Measurements from ENCODE around the gene PATJ.

DNA sequence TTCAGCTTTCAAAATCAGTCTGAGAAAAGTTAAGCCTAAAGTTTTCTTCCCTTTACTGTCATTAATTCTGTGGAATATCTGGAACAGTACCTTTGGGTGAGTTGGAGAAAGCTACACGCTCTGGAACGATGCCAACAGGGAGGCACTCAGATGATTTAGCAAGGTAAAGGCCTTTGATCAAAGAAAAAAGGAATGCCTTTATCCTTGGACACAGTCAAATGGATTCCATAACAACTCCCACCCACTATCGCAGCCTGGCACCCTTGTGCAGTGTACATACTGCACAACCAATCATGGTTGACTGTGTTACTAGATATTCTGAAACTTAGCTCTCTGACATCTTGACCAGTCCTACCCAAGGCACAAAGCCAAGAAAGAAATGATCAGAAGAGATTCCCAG is 218.7 kb downstream of the PATJ start:
- no peak for TF ChIP-seq EZH2 (IDR thresholded peaks at IDR 0.05; ENCODE audit: borderline replicate concordance)
- TF ChIP-seq, protein P1, sequence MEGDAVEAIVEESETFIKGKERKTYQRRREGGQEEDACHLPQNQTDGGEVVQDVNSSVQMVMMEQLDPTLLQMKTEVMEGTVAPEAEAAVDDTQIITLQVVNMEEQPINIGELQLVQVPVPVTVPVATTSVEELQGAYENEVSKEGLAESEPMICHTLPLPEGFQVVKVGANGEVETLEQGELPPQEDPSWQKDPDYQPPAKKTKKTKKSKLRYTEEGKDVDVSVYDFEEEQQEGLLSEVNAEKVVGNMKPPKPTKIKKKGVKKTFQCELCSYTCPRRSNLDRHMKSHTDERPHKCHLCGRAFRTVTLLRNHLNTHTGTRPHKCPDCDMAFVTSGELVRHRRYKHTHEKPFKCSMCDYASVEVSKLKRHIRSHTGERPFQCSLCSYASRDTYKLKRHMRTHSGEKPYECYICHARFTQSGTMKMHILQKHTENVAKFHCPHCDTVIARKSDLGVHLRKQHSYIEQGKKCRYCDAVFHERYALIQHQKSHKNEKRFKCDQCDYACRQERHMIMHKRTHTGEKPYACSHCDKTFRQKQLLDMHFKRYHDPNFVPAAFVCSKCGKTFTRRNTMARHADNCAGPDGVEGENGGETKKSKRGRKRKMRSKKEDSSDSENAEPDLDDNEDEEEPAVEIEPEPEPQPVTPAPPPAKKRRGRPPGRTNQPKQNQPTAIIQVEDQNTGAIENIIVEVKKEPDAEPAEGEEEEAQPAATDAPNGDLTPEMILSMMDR (IDR thresholded peaks at IDR 0.05; ENCODE audit: poor library complexity) = no peak
- no peak for TF ChIP-seq EZH2phosphoT487 (IDR thresholded peaks at IDR 0.05; ENCODE audit: low read depth, severe bottlenecking, unreplicated experiment)

Data from hepatocyte (in vitro differentiated cells).